ENCODE measurements around the gene ISOC2. TPM values are rescaled to one million over a fixed set of nuclear protein-coding genes. Genes with fewer than 3 reads are reported as not detected.
A peak's percentile ranks its signal among the peaks of the same experiment; 100 is the strongest.

The ISOC2 gene
- total and polyA plus RNA-seq, 9 of the 15 experiments (the other 6 are each of a cell fraction or from before 2014, with no cell fraction given) = 1.2 to 229 (median 58.3) TPM

DNA sequence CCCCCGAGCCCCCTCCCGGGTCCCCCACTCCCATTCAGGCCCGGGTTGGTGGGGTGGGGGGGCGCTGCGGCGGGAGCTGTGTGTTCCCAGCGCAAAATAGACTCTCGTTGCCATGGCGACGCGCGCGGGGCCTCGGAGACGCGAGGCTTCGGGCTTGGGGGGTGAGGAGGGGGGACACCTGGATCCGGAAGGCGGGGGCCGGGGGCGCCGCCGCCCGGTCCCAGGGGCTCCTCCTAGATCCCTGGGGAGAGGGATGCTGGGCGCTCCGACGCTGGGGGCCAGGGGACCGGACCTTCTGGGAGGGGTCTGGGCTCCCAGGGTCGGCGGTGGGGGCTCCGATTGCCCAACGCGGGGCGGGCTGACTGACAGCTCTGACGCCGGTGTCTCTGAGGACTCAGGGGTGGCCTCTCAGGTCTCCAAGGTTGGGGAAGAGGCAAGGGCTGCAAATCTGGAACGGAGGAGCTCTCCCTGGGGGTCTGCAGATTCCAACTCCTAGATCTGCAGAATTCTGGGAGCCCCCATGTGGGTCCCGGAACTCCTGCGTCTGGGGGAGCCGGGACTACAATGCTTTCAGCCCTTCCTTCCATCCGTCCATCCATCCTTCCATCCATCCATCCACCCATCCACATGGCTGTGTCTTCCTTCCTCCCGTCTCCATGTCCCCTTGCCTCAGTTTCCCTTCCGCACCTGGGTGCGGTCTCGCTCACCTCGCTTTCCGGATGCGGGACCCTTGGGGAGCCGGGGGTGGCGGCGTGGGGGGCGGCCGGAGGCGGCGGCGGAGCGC is 9.3 kb downstream of the ISOC2 start (continued):
- TF ChIP-seq, protein P1, sequence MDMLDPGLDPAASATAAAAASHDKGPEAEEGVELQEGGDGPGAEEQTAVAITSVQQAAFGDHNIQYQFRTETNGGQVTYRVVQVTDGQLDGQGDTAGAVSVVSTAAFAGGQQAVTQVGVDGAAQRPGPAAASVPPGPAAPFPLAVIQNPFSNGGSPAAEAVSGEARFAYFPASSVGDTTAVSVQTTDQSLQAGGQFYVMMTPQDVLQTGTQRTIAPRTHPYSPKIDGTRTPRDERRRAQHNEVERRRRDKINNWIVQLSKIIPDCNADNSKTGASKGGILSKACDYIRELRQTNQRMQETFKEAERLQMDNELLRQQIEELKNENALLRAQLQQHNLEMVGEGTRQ (CRISPR knock-in tag; IDR thresholded peaks at IDR 0.05) = no peak
- TF ChIP-seq RBBP5 (IDR thresholded peaks at IDR 0.05; ENCODE audit: borderline replicate concordance, insufficient read depth, low read length, poor library complexity, severe bottlenecking) (no peak), ESRRB (CRISPR knock-in tag; IDR thresholded peaks at IDR 0.05; ENCODE audit: borderline replicate concordance) (no peak), BMI1 (IDR thresholded peaks at IDR 0.05; ENCODE audit: low read length) (no peak), ILF3 (IDR thresholded peaks at IDR 0.05; ENCODE audit: borderline replicate concordance) (no peak), POLR2G (IDR thresholded peaks at IDR 0.05; ENCODE audit: low read depth, low read length) (peak; percentile 82), KHSRP (IDR thresholded peaks at IDR 0.05) (no peak), PRMT5 (CRISPR knock-in tag; IDR thresholded peaks at IDR 0.05) (no peak), HDAC1 (IDR thresholded peaks at IDR 0.05) (peak in 1 of 2 experiments; percentile 45; a peak in 1 of 4 replicates), LARP7 (IDR thresholded peaks at IDR 0.05) (no peak), ZNF707 (CRISPR knock-in tag; conservative IDR thresholded peaks at IDR 0.05) (no peak), ZNF217 (CRISPR knock-in tag; IDR thresholded peaks at IDR 0.05) (no peak), HNRNPLL (IDR thresholded peaks at IDR 0.05; ENCODE audit: low read depth, low read length, poor library complexity, severe bottlenecking) (no peak), GTF2F1 (IDR thresholded peaks at IDR 0.05; ENCODE audit: low read depth, low read length) (no peak), CEBPB (tag; IDR thresholded peaks at IDR 0.05) (peak; percentile 73), SMARCB1 (IDR thresholded peaks at IDR 0.05; ENCODE audit: insufficient read length, low read depth) (no peak), ARID1B (IDR thresholded peaks at IDR 0.05) (no peak), NFE2 (IDR thresholded peaks at IDR 0.05; ENCODE audit: low read depth) (no peak), ZNF12 (CRISPR knock-in tag; IDR thresholded peaks at IDR 0.05) (no peak), ZNF23 (CRISPR knock-in tag; IDR thresholded peaks at IDR 0.05) (no peak), CHD1 (IDR thresholded peaks at IDR 0.05; ENCODE audit: low read length) (no peak), FOXA3 (CRISPR knock-in tag; conservative IDR thresholded peaks at IDR 0.05 in 1 of 2, IDR thresholded peaks at IDR 0.05 in 1 of 2) (no peak), ZNF561 (CRISPR knock-in tag; conservative IDR thresholded peaks at IDR 0.05) (no peak)
- TF ChIP-seq, protein P2, sequence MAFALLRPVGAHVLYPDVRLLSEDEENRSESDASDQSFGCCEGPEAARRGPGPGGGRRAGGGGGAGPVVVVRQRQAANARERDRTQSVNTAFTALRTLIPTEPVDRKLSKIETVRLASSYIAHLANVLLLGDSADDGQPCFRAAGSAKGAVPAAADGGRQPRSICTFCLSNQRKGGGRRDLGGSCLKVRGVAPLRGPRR (CRISPR knock-in tag; IDR thresholded peaks at IDR 0.05) = no peak
- TF ChIP-seq, protein P3, sequence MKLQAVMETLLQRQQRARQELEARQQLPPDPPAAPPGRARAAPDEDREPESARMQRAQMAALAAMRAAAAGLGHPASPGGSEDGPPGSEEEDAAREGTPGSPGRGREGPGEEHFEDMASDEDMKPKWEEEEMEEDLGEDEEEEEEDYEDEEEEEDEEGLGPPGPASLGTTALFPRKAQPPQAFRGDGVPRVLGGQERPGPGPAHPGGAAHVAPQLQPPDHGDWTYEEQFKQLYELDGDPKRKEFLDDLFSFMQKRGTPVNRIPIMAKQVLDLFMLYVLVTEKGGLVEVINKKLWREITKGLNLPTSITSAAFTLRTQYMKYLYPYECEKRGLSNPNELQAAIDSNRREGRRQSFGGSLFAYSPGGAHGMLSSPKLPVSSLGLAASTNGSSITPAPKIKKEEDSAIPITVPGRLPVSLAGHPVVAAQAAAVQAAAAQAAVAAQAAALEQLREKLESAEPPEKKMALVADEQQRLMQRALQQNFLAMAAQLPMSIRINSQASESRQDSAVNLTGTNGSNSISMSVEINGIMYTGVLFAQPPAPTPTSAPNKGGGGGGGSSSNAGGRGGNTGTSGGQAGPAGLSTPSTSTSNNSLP (IDR thresholded peaks at IDR 0.05; ENCODE audit: borderline replicate concordance, low read depth, low read length) = no peak
- TF ChIP-seq, protein P4, sequence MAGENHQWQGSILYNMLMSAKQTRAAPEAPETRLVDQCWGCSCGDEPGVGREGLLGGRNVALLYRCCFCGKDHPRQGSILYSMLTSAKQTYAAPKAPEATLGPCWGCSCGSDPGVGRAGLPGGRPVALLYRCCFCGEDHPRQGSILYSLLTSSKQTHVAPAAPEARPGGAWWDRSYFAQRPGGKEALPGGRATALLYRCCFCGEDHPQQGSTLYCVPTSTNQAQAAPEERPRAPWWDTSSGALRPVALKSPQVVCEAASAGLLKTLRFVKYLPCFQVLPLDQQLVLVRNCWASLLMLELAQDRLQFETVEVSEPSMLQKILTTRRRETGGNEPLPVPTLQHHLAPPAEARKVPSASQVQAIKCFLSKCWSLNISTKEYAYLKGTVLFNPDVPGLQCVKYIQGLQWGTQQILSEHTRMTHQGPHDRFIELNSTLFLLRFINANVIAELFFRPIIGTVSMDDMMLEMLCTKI (IDR thresholded peaks at IDR 0.05; ENCODE audit: partially characterized antibody) = no peak
